GM21367 (cell line): Measurements from ENCODE around the gene QDPR.

Source experiments
- ATAC-seq: cut with Tn5 transposase; IDR thresholded peaks from one replicate; pipeline ENCODE4 v1.9.1; 2021; ENCODE audit not compliant: unreplicated experiment

QDPR gene

DNA sequence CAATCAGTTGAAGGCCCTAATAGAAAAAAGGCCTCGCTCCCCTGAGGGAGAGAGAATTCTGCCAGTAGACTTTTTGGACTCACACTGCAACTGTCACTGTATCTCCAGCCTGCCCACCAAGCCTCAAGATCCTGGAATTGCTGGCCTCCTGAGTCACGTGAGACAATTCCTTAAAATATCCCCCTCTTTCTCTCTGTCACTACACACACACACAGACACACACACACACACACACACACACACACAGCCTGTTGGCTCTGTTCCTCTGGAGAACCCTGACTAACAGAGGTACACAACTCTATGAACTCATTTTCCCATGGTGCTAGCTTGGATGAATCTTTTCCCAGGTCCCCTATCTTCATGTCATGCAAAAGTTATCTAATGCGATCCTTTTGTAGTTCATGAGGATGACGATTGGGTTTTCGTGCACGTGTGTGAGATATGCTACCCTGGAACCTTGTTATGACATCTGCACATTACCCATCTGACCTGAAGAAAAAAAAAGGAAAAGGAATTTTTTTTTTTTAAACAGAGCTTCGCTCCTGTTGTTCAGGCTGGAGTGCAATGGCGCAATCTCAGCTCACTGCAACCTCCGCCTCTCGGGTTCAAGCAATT lies 16.8 kb upstream of the QDPR start:
- ATAC-seq = no peak

DNA sequence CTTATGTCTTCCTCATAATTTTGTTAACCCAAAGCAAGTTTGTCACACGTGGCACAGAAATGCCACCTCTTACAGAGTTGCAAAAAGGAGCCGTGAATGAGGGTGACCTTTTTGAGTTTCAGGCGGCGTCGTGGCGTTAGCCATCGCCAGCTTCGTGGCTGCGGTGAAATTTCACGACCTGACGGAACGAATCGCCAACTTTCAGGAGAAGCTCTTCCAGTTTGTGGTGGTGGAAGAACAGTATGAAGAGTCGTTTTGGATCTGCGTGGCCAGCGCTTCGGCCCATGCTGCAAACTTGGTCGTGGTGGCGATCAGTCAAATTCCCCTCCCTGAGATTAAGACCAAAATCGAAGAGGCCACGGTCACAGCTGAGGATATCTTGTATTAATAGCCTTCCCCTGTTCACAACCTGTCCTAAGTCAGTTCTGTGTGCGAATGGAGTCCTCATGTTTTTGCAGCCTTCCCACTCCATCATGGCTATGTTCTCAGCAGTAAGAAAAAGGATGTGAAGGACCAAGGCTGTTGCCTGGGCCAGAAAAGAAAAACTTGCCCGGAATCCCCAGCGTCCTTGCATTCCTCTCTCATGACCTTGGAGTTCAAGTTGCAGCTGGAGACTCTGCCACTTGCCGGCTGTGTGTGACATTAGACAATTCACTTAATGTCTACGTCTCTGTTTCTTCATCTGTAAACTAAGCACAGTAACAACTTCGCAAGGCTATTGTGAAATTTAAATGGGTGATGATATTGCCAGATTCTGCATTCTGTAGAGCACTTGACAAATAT lies 15.0 kb upstream of the QDPR start:
- no peak for ATAC-seq

- ATAC-seq = no peak
These were observed 11.8 kb upstream of the QDPR start for GRCh38 chr4:17523662-17524061.

GRCh38 chr4:17521595-17521994 lies 9.7 kb upstream of the QDPR start:
- ATAC-seq = no peak

DNA sequence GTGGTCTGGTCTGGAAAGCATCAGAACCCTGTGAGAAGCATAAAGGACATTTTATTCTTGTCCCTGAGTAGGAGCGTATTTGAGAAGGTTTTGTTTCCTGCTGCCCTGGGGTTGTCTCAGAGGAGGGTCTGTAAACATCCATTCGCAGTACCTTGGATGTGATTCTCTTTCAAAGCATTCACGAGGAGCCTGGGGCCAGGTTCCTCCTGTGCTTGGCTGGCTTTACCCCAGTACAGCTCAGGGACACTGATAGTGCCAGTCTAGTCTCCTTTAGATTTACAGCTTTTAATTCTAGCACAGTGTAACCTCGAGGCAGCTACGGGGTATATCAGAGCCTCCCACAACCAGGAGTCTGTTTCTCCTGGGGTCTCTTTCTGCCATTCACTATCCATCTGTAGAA lies 5.8 kb upstream of the QDPR start:
- no peak for ATAC-seq

- no peak for ATAC-seq
These were observed 5.1 kb upstream of the QDPR start for GRCh38 chr4:17516980-17517379.

GRCh38 chr4:17515445-17516407 lies 3.8 kb upstream of the QDPR start:
- no peak for ATAC-seq

DNA sequence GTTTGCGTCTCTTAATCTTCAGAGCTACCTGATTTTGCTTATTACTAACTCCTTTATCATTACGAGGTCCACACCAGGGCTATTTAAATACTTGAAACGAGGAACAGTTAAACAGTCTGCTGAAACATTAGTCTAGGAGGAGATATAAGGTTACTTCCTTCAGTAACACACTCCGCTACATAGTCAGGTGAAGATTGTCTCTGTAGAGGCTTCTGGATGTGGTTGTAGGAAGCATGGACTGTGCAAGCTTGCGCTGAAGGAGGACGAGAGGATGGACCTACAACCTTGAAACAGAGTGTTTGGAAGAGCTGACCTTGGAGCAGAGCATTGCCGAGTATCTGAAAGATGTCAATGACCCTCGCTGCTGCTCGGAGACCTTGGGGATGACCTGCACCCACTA lies 3.0 kb upstream of the QDPR start, which contains the start of gene CLRN2:
TSS of gene CLRN2 (plus strand) at position 301 of the 400 bp plus-strand sequence. CDS start 102 bp downstream, outside the sequence.
- ATAC-seq = no peak

- ATAC-seq = no peak
These were observed 1.2 kb upstream of the QDPR start for GRCh38 chr4:17512973-17513665.

DNA sequence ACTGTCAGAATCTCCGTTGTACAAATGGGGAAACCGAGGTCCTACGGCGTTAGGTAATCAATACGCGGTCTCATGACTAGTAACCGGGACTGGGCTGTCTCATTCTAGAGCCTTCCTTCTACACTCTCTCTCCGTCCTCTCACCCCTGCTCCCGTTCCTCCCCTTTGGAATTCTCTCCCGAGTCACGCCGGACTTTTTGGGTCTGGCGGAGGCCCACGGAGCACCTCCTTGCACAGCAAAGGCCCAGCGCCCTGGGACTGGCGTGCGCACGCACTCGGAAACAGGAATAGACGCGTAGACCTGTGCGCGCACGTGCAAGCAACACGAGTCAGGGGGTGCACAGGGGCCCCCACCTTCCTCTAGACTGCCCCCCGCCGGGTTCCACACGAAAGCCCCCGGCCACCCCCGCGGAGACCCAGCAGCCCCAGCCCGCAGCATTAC lies 361 bp downstream of the QDPR start:
- peak; percentile 43 for ATAC-seq

- ATAC-seq = no peak
These were observed 839 bp downstream of the QDPR start for GRCh38 chr4:17511051-17511450.

GRCh38 chr4:17510582-17510981 lies 1.3 kb downstream of the QDPR start:
- no peak for ATAC-seq

DNA sequence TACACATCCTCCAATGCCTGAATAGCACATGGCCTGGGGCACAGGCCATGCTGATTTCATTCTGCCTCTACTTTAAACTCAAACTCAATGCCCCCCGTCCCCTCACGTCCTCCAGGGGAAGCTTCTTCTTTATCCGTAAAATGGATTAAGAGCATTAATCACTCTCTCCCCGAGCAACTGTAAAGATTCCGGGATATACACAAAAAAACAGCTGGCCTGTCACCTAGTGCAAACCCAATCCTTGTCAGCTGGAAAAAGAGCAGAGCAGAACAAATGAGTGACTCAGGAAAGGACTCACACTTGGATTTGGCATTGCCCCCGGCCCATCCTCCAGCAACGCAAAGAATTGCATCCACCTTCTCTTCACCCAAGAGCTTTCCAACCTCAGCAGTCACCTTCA lies 7.8 kb downstream of the QDPR start:
- no peak for ATAC-seq

GRCh38 chr4:17502756-17503155 lies 9.1 kb downstream of the QDPR start:
- ATAC-seq = no peak

- ATAC-seq = no peak
These were observed 11.3 kb downstream of the QDPR start for GRCh38 chr4:17500574-17500973.

- no peak for ATAC-seq
These were observed 13.9 kb downstream of the QDPR start for GRCh38 chr4:17497890-17498523.

- ATAC-seq = no peak
These were observed 17.4 kb downstream of the QDPR start for GRCh38 chr4:17494258-17495190.

DNA sequence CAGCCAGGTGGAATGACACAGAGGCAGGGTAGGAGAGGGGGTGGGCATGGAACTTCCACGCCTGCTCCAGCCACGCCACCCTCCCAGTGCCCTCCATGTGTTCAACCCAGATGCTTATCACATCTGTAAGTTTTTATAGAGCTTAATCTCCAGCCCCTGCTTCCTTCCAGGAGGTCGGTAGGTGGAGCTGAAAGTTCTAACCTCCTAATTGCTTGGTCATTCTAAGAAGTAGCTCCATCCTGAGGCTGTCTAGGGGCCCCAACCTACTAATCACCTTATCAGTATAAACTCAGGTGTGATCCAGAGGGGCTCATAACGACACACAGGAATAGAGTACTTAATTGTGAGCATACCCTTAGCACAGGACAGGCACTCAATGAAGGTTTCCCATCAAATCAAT lies 18.3 kb downstream of the QDPR start:
- ATAC-seq = no peak

GRCh38 chr4:17492876-17493275 lies 19.0 kb downstream of the QDPR start:
- ATAC-seq = no peak
